ENCODE measurements around the gene ZNF595.
"Not testable (repeated sequence)": the region's sequence is repeated elsewhere in the genome, so short reads cannot be mapped to it uniquely, and the experiment has no call there.

ZNF595 gene

DNA sequence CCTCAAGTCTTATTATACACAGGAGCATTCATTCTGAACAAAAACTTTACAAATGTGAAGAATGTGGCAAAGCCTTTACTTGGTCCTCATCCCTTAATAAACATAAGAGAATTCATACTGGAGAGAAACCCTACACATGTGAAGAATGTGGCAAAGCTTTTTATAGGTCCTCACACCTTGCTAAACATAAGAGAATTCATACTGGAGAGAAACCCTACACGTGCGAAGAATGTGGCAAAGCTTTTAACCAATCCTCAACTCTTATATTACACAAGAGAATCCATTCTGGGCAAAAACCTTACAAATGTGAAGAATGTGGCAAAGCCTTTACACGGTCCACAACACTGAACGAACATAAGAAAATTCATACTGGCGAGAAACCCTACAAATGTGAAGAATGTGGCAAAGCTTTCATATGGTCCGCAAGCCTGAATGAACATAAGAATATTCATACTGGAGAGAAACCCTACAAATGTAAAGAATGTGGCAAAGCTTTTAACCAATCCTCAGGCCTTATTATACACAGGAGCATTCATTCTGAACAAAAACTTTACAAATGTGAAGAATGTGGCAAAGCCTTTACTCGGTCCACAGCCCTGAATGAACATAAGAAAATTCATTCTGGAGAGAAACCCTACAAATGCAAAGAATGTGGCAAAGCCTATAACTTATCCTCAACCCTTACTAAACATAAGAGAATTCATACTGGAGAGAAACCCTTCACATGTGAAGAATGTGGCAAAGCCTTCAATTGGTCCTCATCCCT is 33.6 kb downstream of the ZNF595 start:
- not testable (repeated sequence) for DNase-seq

DNA sequence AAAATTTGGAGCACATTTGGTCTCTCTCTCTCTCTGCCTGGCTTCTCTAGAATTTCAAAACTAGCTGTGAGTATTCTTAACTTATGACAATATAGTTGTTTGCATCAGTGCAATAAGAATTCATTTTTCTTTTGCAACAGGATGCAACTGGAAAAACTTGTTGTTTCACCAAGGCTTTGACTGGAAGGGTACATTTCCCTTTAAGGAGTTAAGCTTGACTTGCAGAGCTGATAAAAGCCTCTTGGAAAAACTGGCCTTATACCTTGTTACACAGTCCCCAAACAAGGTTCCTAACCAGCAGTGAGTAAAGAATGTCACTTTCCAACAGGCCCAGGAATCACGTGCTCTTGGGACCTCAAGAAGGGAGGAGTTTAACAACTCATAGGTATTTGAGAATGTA is 45.3 kb downstream of the ZNF595 start:
- no peak for DNase-seq

DNA sequence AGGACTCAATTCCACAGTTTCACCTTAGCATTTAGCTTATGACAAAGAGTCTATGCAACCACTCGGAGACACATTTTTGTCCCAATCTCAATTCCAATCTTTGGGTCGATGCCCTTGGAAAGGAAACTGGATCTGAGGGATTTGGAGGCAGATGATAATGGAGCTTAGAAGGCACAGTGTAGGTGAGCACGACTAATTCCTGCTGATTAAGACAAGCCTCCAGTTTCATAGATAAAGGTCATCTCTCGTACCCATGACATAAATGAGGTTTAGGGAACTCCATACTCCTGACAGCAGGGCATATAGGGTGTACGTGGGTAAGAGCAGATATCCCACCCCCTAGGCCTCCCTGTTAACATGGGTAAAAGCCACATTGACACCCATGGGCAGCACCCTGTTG is 46.7 kb downstream of the ZNF595 start:
- no peak for DNase-seq

DNA sequence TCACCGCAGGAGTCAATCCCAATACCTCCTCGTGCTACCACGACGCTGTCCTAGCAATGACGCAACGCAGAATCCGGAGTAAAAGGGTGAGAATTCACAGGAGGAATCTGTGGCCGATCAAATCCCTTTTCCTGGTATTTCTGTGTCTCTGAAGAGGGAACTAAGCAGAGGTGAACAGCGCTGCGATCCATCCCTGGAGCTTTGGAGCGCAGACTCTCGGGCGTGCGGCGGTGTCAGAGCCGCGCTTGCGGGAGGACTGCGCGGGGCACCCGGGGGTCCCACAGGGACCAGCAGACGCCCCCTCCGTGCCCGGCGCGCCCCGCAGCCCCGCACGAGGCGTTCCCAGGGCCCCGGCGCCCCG is 53.9 kb downstream of the ZNF595 start:
- no peak for DNase-seq

DNA sequence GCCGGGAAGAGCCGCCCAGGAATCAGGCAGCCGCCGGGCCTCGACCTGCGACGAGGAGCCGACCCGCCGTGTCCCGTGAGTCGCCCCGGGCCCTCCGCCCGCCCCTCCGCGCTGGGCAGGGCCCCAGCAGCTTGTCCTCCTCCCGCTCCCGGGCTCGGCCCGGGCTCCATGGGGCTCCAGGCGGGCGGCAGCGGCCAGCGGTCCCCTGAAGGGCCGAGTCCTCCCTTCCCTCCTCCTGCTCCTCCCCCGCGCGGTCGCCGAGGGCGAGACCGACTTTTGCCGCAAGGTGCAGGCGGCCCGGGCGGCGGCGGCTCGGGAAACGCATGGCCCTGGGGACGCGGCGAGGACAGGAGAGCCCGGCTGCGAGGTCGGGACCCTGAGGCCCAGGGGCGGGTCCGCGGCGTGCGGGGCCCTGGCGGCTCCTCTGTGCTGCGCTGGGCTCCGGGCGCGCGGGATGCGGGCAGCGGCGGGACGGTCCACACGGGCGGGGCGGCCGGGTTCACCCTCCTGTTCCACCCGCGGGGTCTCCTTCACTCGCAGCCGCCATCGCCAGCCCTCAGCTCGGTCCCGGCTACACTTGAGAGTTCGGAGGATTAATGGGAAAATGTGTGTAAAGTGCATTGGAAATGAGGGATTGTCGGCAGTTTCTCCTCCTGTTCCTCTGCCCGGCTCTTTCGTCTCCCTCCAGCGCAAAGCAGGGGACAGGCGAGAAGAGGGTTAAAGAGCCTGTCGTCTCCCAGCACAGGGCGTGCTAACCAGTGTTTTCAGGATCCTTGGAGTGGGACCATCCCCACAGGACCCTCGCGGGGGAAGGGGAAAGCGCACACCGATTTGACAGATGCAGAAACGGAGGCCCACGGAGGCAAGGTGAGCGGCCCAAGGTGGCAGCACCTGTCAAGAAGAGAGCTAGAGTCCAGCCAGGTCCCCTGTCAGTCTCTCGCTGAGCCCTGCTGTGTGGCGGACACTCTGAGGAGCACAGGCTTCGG is 54.6 kb downstream of the ZNF595 start:
- DNase-seq: no peak

DNA sequence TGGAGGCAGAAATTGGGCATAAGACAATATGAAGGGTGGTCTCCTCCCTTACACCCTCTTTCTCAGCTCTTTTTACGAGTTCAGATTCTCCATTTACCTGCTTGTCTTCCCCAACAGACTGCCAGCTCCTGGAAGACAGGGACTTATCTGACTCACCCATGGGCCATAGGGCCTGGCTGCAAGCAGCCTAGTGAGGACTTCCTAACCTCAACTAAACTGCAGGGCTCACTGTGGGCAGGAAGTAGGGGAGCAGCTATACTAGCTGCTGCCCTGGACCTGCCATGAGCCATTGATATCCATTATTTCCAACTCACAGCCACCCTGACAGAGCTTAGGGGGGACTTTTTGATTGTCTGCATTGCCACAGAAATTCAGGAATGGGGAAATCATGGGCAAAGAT is 59.6 kb downstream of the ZNF595 start:
- no peak for DNase-seq

DNA sequence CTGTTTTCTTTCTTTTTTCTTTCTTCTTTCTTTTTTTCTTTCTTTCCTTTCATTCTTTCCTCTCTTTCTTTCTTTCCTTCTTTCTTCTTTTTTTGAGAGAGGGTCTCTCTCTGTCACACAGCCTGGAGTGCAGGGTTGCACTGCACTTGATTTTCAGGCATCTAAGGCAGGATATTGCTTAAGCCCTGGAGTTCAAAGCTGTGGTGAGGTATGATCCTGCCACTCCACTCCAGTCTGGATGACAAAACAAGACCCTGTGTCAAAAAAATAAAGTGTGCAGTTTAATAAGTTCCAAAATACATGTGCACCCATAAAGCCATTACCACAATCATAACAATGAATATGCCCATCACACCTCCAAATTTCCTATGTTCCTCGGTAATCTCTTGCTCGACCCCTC is 60.6 kb downstream of the ZNF595 start:
- DNase-seq: no peak

DNA sequence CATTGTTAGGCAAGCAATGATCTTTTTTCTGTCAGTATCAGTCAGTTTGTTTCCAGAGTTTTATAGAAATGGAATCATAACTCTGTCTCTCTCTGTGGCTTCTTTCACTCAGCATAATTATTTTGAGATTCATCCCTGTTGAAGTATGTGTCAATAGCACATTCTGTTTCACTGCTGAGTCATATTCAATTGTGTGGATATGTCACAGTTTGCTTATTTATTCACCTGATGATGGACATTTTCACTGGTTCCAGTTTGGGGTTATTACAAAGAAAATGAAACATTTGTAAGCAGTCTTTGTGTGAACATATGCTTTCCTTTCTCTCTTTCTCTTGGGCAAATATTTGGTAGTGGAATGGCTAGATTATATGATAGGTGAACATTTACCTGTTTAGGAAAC is 61.0 kb downstream of the ZNF595 start:
- no peak for DNase-seq

DNA sequence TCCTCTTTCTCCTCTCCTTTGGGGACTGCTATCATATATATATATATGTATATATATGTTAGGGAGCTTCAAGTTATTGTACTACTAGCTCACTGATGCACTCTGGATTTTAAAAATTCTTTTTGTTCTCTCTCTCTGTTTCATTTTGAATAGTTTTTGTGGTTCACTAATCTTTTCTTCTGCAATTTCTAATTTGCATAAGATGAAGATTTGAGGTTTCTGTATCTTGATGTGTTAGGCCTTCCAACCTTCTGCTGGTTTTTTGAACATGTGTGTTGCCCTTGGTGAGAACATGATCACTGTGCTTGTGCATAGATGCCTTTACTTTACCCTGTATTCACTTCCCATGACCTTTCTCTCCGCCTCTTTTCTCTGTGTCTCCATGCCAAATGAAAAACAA is 63.4 kb downstream of the ZNF595 start:
- DNase-seq: no peak

DNA sequence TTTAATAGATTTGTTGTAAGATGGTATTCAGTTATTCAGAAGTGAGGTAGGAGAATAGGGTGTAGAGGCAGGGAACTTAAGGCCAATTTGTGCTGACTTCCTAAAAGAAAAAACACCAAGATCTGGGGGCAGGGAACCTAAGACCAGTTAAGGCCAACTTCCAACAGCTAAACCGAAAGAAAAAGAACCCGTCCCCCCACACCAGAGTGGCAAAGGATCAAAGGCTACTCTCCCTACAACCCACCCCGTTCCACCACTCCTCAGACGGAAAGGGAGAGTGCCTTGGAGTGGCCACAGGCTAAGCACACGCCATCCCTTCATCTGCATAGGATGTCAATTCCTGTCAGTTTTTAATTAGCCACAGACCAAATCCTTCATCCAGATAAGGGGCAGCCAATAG is 67.5 kb downstream of the ZNF595 start:
- DNase-seq: no peak

DNA sequence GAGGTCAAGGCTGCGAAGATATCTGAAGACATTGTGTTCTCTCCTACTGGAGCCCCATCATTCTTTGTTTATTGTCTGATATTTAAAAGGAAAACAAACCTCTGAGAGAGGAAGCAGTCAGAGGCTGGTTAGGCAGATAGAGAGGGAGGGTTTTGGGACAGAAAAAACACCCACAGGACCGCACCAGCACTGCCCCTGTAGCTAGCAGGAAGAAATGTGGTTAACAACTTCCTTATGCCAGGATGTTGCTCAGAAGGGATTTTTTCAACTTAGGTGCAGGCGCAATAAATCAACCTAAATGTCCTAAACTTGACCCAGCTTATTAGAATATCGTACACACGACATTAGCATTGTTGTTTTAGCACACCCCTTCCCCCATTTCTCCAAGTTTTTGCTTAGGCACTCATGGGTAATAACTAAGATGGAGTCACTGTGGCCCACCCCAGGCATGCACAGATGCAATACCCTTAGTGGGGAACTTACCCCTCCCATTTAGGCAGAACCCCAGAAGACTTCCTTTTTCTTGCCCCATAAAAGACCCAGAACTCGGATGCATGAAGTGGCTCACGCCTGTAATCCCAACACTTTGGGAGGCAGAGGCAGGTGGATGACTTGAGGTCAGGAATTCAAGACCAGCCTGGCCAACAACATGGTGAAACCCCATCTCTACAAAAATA is 68.4 kb downstream of the ZNF595 start:
- no peak for DNase-seq

DNA sequence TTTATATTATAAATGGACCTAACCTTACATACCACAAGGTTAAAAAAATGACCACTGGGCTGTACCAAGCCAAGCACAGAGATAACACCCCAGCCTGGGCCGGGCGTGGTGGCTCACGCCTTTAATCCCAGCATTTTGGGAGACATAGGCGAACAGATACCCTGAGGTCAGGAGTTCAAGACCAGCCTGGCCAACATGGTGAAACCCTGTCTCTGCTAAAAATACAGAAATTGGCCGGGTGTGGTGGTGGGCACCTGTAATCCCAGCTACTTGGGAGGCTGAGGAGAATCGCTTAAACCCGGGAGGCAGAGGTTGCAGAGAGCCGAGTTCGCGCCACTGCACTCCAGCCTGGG is 70.8 kb downstream of the ZNF595 start:
- DNase-seq: not testable (repeated sequence)

DNA sequence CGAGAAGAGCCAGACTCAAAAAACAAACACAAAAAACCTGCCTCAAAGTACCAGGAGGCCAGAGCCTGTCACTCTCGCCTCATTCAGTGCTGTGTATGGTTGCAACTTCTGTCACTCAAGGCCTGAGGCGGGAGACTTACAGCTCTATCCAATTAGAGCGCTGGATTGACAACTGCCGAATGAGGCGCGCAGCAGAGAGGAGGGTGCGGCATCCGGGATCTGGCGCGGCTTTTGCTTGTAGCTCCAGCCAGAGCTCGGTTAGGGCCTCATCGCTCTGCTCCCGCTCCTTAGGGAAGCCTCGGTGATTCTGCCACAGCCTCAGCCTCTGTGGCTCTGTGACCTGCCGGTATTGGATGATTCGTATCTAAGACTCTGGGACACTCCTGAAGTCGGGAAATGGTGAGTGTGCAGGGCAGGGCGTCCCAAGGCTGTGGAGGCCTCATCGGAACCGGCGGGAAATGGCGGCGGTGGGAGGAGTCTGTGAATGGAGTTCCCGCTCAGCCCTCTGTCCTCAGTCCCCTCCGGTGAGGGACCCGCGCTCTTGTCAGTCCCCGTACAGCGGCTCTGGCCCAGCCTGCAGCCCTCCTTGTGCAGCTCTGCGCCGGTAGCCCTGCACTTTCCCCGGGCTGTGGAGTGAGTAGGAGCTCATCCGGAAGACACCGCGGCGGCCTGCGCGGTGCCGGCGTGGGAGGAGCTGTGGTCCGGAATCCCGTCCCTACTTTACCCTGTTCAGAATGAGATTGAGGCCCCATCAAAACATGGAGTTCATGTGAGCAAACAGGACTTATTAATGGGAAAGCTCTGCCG is 71.4 kb downstream of the ZNF595 start, which contains the start of gene ZNF718:
ZNF718 (plus strand) TSS at position 227 of the 807 bp plus-strand sequence; CDS start at position 397, 170 bp downstream.
- peak; percentile 97 for DNase-seq

DNA sequence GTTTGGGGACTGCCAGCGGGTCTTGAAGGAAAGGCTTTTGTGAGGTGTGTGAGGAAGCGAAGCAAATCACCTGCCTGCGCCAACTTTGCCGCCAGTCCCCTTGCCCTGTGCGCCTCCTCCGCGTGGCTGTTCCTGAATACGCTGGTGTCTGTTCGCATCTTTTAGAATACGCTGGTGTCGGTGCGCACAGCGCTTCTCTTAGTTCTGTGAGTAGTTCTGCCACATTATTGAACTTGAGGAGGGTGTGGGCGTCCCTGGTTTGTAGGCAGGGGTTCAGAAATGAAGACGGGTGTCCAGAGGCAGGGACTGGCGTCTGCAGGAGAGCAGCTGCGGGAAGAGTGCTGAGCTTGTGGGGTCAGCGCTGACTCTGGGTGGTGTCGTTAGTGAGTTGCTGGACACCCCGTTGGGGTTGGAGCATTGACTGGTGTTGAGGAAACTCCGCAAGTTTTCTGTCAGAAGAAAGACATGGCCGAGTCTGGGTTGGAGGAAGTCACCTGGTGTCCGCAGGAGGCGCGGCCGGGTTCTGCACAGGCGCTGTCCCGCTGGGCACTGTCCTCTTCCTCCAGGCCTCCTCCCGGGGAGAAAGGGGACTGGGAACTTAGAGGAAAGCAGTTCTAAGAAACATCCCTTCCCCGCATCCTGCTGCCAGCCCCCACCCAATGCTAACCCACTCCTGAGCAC is 72.1 kb downstream of the ZNF595 start:
- DNase-seq: no peak

DNA sequence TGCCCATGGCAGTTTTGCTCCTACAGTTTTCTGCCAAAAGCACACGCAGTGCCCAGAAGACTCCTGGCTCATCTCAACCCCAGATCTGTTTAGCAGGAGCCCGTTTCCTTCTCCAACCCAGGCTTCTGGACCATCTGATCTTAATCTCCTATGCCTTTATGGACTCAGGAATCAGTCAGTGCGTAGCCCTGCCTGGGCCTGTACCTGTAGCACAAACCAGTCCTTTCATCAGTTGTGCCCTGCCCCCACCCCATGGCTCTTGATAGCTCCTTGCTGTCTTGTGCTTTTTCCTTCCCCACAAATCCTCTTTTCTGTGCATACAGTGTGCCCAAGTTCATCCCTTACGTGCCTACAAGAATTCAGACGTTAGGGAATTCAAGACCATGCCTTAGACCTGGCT is 72.7 kb downstream of the ZNF595 start:
- DNase-seq: no peak

DNA sequence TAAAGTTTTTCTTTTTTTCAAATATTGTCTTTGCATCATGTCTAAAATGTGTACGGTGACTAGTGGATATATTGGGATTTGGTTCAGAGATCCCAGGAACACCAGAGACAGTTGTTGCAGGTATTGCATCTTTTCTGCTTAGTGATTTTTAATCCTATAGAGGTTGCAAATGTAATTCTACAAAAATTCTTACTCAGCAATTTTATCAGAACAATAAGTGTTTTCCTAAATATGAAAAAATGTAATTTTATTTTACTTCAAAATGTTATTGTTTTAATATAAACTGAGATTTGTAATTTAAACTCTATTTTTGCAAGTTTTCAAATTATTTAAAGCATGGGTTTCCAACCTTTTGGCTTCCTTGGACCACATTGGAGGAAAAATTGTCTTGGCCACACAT is 79.4 kb downstream of the ZNF595 start:
- no peak for DNase-seq

Measured in midbrain (tissue), 1 donor.